ENCODE results near the gene URB1. TPM values are rescaled to one million over a fixed set of nuclear protein-coding genes. Genes with fewer than 3 reads are reported as not detected.

Gene URB1
- total and polyA plus RNA-seq, 9 of the 15 experiments (the other 6 are each of a cell fraction or from before 2014, with no cell fraction given) = 0.97 to 53.6 (median 21.5) TPM

GRCh38 chr21:32303385-32303784 is 89.4 kb downstream of the URB1 start:
- no peak overlapping the region for H3K4me3 ChIP-seq
- peaks cover 3% of the 10 kb centered on the region for H3K9me1 ChIP-seq (ENCODE audit: control insufficient read depth, insufficient read depth, low read length)
- DNase-seq (ENCODE audit: extremely low read depth in 1 of 4, low spot score in 3 of 4) (no peak), ATAC-seq (no peak), FAIRE-seq (no peak)
- H3K4me2 ChIP-seq (ENCODE audit: insufficient read depth, low read length) = no peak overlapping the region
- H3K27me3 ChIP-seq (ENCODE audit: control insufficient read depth in 2 of 2, insufficient read depth in 2 of 2, low read length in 2 of 2) = no peaks in the 10 kb centered on the region
- no peaks in the 10 kb centered on the region for H4K20me1 ChIP-seq (replicated peaks; ENCODE audit: control insufficient read depth, insufficient read depth, low read length)
- POLR2A ChIA-PET = no interaction called here
- H3K79me2 ChIP-seq (ENCODE audit: control insufficient read depth, insufficient read depth, low read length) = no peaks in the 10 kb centered on the region
- intact Hi-C loops (cut with micrococcal nuclease) = no loop called here
- peaks cover 54% of the 10 kb centered on the region for H3K36me3 ChIP-seq (ENCODE audit: control insufficient read depth, insufficient read depth, low read length)
- no peak for TF ChIP-seq EHMT2 (IDR thresholded peaks at IDR 0.05)
- TF ChIP-seq ZNF589 (CRISPR knock-in tag; IDR thresholded peaks at IDR 0.05; ENCODE audit: low read depth) = no peak
- no peak for TF ChIP-seq PATZ1 (CRISPR knock-in tag; IDR thresholded peaks at IDR 0.05; ENCODE audit: borderline replicate concordance)
- no peak for TF ChIP-seq BRD9 (IDR thresholded peaks at IDR 0.05; ENCODE audit: low read depth, partially characterized antibody)
- no peak for TF ChIP-seq CLOCK (CRISPR knock-in tag; IDR thresholded peaks at IDR 0.05; ENCODE audit: borderline replicate concordance)
- H3K4me1 ChIP-seq (replicated peaks in 1 of 2; ENCODE audit: control insufficient read depth in 2 of 2, insufficient read depth in 2 of 2, low read length in 2 of 2) = peaks cover 1 to 11% of the 10 kb centered on the region in 2 experiments; a peak in 4 of 5 replicates
- WGBS (ENCODE audit: insufficient coverage, low coverage, missing lambda C conversion rate) = 88% methylated on average over 1 of the region's 1 CpG
- H3K9ac ChIP-seq (ENCODE audit: insufficient read depth in 1 of 2, low read depth in 2 of 2, low read length in 2 of 2) = no peak overlapping the region
- peaks cover 6% of the 10 kb centered on the region for H3K9me3 ChIP-seq (replicated peaks; ENCODE audit: control insufficient read depth, insufficient read depth, low read depth, low read length)
- H3K27ac ChIP-seq (ENCODE audit: extremely low read depth, low read depth, low read length) = no peak overlapping the region
- in situ Hi-C loops (cut with MboI) = no loop called here
- CTCF ChIA-PET (ENCODE audit: low intra/inter-chr PET ratio) = no interaction called here
- no TSS peak for BruUV-seq (replicated peaks)
- no peak overlapping the region for H2AFZ ChIP-seq (ENCODE audit: low read depth, low read length)
